Loucy (cell line): ENCODE data around the gene SYCP2.
A peak's percentile ranks its signal among the peaks of the same experiment; 100 is the strongest.
"Not testable (repeated sequence)": the region's sequence is repeated elsewhere in the genome, so short reads cannot be mapped to it uniquely, and the experiment has no call there.

Source experiments
- H2AFZ ChIP-seq: fragments of 200-600 bp; sonication (generic); 2 replicates; pipeline ENCODE4 v1.6.0; 2016; ENCODE audit warnings: antibody characterized with exemption, mild to moderate bottlenecking, low read length, moderate library complexity
- H3F3A ChIP-seq: fragments of 200-600 bp; 2 replicates; pipeline ENCODE4 v1.6.0; 2016; ENCODE audit warnings: antibody characterized with exemption, low read depth, mild to moderate bottlenecking
- H3K27me3 ChIP-seq: fragments of 200-600 bp; sonication (generic); 2 replicates; pipeline ENCODE4 v1.6.1; 2014; ENCODE audit warnings: low read length, mild to moderate bottlenecking; ENCODE audit not compliant: insufficient read depth, poor library complexity, severe bottlenecking
- H3K36me3 ChIP-seq: fragments of 200-600 bp; sonication (generic); 2 replicates; pipeline ENCODE4 v1.6.1; 2016; ENCODE audit warnings: low read length; ENCODE audit not compliant: insufficient read depth
- H3K4me1 ChIP-seq: fragments of 200-600 bp; sonication (generic); 2 replicates; pipeline ENCODE4 v1.5.1; 2014; ENCODE audit warnings: low read length, mild to moderate bottlenecking; ENCODE audit not compliant: insufficient read depth, poor library complexity, severe bottlenecking
- H3K4me2 ChIP-seq: fragments of 200-600 bp; sonication (generic); 2 replicates; pipeline ENCODE4 v1.6.0; 2014; ENCODE audit warnings: antibody characterized with exemption, low read length, low read depth, mild to moderate bottlenecking; ENCODE audit not compliant: poor library complexity, severe bottlenecking
- H3K4me3 ChIP-seq: fragments of 200-600 bp; sonication (generic); 2 replicates; pipeline ENCODE4 v1.5.1; 2014; ENCODE audit warnings: low read length, mild to moderate bottlenecking, mixed read lengths; ENCODE audit not compliant: poor library complexity, severe bottlenecking
- H3K79me2 ChIP-seq: fragments of 200-600 bp; sonication (generic); 2 replicates; pipeline ENCODE4 v1.6.1; 2014; ENCODE audit warnings: low read length; ENCODE audit not compliant: insufficient read depth
- H3K9ac ChIP-seq: fragments of 200-600 bp; sonication (generic); 2 replicates; pipeline ENCODE4 v1.6.0; 2014; ENCODE audit warnings: mild to moderate bottlenecking, low read depth, low read length, moderate library complexity; ENCODE audit not compliant: poor library complexity, severe bottlenecking
- H3K9me2 ChIP-seq: fragments of 200-600 bp; sonication (generic); replicated peaks from 2 replicates; pipeline ENCODE4 v1.6.1; 2016; ENCODE audit warnings: low read depth, low read length, mixed read lengths
- H3K9me3 ChIP-seq: fragments of 200-600 bp; sonication (generic); 2 replicates; pipeline ENCODE4 v1.6.1; 2014; ENCODE audit warnings: mild to moderate bottlenecking, antibody characterized with exemption, low read length, low read depth; ENCODE audit not compliant: insufficient read depth
- H4K20me1 ChIP-seq: fragments of 200-600 bp; sonication (generic); 2 replicates; pipeline ENCODE4 v1.6.0; 2014; ENCODE audit warnings: antibody characterized with exemption, low read length, mild to moderate bottlenecking; ENCODE audit not compliant: insufficient read depth, poor library complexity, severe bottlenecking
- CTCF ChIP-seq: fragments of 200-600 bp; sonication (generic); conservative IDR thresholded peaks from 2 replicates; pipeline ENCODE4 v1.5.1; 2014; ENCODE audit warnings: mild to moderate bottlenecking, antibody characterized with exemption, low read length
- EZH2phosphoT487 ChIP-seq: fragments of 200-600 bp; IDR thresholded peaks from 2 replicates; pipeline ENCODE4 v1.6.1; 2018; ENCODE audit warnings: antibody characterized with exemption, mild to moderate bottlenecking, moderate library complexity, borderline replicate concordance

The SYCP2 gene

DNA sequence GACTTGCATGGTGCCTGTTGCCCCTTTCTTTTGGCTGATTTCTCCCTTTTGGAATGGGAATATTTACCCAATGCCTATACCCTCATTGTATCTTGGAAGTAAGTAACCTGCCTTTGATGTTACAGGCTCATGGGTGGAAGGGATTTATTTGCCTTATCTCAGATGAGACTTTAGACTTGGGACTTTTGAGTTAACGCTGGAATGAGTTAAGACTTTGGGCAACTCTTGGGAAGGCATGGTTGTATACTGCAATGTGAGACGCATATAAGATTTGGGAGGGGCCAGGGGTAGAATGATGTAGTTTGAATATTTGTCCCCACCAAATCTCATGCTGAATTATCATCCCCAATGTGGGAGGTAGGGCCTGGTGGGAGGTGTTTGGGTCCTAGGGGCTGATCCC, 75.5 kb downstream of the SYCP2 start:
- Histone ChIP-seq H3K9me3 (no peaks in the 10 kb centered on the region; the same call in 1 of the 2 replicates), H3K79me2 (no peaks in the 10 kb centered on the region), H3K27me3 (no peaks in the 10 kb centered on the region), H3K4me1 (no peaks in the 10 kb centered on the region), H3K36me3 (peaks cover 9% of the 10 kb centered on the region; the same call in 1 of the 2 replicates), H3K4me2 (no peak overlapping the region), H3K9me2 (no peaks in the 10 kb centered on the region), H3K4me3 (no peak overlapping the region), H4K20me1 (no peaks in the 10 kb centered on the region), H2AFZ (no peak overlapping the region), H3K9ac (no peak overlapping the region), H3F3A (no peaks in the 10 kb centered on the region)
- TF ChIP-seq CTCF = no peak
- no peak for TF ChIP-seq EZH2phosphoT487

- H3K36me3 ChIP-seq = peaks cover 11% of the 10 kb centered on the region; the same call in 1 of the 2 replicates
- H3K4me2 ChIP-seq, H2AFZ ChIP-seq, H3K9me3 ChIP-seq, H4K20me1 ChIP-seq, H3K9me2 ChIP-seq, H3K79me2 ChIP-seq, H3K4me3 ChIP-seq, H3K4me1 ChIP-seq, H3K27me3 ChIP-seq, H3F3A ChIP-seq, H3K9ac ChIP-seq: not testable (repeated sequence)
These were observed 76.5 kb downstream of the SYCP2 start for GRCh38 chr20:59856941-59857340.

DNA sequence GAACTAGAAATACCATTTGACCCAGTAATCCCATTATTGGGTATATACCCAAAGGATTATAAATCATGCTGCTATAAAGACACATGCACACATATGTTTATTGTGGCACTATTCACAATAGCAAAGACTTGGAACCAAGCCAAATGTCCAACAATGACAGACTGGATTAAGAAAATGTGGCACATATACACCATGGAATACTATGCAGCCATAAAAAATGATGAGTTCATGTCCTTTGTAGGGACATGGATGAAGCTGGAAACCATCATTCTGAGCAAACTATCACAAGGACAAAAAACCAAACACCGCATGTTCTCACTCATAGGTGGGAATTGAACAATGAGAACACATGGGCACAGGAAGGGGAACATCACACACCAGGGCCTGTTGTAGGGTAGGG, 76.9 kb downstream of the SYCP2 start:
- not testable (repeated sequence) for H3K4me3 ChIP-seq, H3K4me1 ChIP-seq, H3K27me3 ChIP-seq, H3K4me2 ChIP-seq, H3K79me2 ChIP-seq, H4K20me1 ChIP-seq, H2AFZ ChIP-seq, H3K9me2 ChIP-seq, H3K9ac ChIP-seq, H3K9me3 ChIP-seq, H3F3A ChIP-seq
- peaks cover 11% of the 10 kb centered on the region; the same call in 1 of the 2 replicates for H3K36me3 ChIP-seq

DNA sequence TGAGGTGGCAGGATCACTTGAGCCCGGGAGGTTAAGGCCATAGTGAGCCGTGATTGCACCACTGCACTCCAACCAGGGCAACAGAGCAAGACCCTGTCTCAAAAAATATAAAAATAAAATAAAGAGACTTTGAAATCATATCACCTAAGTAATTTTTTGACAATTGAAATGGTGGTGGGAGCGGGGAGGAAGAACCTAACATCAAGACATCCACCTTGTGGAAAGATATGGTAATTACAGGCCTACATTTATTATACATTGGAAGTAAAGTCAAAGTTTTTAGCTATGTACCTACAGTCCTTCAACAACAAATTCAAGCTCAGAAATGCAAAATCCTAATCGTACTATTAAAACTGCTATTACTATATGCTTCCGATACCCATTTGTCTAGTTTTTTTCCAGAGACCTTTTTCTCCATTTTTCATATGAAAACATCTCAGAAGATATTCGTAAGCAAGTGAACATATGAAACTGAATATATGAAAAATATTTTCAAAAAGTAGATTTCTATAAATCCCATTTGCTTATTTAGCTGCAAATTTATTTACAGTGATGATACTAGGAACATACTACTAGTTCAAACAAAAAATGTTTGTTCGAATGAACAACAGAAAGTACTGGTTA, 83.3 kb downstream of the SYCP2 start:
- Histone ChIP-seq H4K20me1 (no peaks in the 10 kb centered on the region), H2AFZ (no peak overlapping the region), H3K4me2 (no peak overlapping the region), H3K4me3 (no peak overlapping the region), H3K27me3 (no peaks in the 10 kb centered on the region), H3K79me2 (no peaks in the 10 kb centered on the region), H3K9me3 (no peaks in the 10 kb centered on the region), H3K9me2 (no peaks in the 10 kb centered on the region), H3K9ac (no peak overlapping the region), H3K36me3 (peaks cover 23% of the 10 kb centered on the region; the same call in 1 of the 2 replicates), H3K4me1 (no peaks in the 10 kb centered on the region), H3F3A (no peaks in the 10 kb centered on the region)
- TF ChIP-seq EZH2phosphoT487 = no peak
- peak; percentile 71 for TF ChIP-seq CTCF
